ENCODE data around the gene EP400.

GRCh38 chr12:132099739-132100138 is 150.0 kb downstream of the EP400 start:
- TF ChIP-seq CTCF (IDR thresholded peaks at IDR 0.05; ENCODE audit: poor library complexity) = no peak
- no peak for TF ChIP-seq EZH2 (IDR thresholded peaks at IDR 0.05; ENCODE audit: borderline replicate concordance)
